ENCODE measurements around the gene BPI.
A peak's percentile ranks its signal among the peaks of the same experiment; 100 is the strongest.
"Not testable (repeated sequence)": the region's sequence is repeated elsewhere in the genome, so short reads cannot be mapped to it uniquely, and the experiment has no call there.

Gene BPI

DNA sequence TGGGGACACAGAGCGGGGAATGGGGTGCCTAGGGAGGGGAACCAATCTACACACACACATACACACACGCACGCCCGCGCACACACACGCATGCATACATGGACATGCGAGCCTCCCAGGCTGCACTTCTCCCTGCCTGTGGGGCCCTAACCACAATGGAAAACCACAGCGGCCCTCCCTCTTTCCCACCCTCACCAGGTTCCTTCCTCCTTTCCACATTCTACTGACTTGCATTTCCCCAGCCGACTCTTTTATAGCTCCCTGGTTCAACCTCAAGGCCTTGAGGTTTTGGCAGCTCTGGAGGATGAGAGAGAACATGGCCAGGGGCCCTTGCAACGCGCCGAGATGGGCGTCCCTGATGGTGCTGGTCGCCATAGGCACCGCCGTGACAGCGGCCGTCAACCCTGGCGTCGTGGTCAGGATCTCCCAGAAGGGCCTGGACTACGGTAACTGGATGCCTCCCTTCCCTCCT lies at the start of gene BPI:
Gene BPI, plus strand, starts transcription at position 249 of the 472 bp plus-strand sequence. Its CDS starts 68 bp downstream, at position 317.
- no peak for DNase-seq

DNA sequence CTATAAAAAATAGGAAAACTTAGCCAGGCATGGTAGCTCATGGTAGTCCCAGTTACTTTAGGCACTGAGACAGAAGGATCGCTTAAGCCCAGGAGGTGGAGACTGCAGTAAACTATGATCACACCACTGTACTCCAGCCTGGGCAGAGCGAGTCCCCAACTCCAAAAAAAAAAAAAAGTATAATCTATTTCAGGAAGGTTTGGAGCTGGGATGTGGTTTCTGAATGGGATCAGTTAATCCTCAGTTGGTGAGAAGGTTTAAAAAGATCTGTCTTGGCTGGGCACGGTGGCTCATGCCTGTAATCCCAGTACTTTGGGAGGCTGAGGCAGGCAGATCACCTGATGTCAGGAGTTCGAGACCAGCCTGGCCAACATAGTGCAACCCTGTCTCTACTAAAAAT lies 49.3 kb upstream of the BPI start:
- not testable (repeated sequence) for DNase-seq

GRCh38 chr20:38255393-38255792 lies 48.6 kb upstream of the BPI start:
- no peak for DNase-seq

DNA sequence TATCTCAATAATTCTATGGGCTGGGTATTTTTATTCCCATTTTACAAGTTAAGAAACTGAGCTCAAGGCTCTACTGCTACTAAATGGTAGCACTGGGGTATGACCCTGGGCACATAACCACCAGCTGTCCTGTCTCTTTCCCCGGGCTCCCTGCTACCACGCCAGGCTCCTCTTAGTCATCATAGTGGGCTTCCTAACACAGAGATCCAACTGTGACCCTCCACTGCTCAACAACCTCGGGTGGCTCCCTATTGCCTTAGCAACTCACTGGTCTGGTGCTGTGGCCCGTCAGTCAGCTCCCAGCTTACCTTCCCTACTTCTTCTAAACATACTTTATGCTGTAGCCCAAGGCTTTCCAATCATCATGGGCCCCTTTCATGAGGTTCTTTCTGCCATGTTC lies 47.9 kb upstream of the BPI start:
- DNase-seq = no peak

DNA sequence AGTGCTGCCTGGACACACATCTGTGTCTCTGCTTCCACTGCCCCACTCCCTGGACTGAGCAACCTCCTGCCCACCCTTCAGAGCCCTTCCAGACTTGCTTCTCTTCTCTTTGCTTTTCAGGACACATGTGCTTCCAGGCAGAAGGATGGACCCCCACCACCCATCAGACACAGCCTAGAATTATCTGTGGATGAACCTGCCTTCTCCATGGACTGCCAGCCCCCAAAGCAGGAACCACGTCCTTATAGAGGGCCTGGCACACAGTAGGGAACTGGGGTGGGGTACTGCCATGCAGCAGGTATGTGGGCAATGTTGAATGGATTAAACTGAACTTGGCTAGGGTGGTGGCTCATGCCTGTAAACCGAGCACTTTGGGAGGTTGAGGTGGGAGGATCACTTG lies 47.0 kb upstream of the BPI start:
- DNase-seq = no peak

DNA sequence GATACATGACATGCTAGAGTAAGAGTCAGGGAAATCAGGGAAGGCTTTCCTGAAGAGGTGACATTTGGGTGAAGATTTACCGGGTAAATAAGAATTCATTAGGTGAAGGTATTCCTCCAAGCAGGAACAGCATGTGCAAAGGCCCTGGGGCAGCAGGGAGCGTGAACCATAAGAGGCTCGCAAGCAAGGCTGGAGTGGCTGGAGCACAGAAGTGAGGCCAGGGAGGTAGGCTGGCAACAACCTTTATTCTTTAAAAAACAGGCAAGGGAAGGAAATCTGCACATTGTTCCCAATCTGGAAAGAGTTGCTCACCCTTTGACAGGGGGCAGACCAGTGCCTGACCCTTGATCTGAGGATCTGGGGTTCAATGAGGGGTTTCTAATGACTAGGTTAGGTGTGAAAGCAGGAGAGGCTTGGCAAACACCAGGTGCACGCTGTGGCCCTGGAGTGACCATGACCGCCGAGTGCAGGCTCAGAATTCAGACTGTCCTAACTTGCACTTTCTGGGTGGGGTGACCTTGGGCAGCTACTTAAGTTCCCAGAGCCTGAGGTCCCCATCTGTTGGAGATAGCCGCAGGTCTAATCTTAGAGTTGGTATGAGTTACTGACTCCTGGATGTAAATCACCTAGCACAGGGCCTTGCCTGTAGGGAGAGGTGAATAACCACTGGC lies 45.3 kb upstream of the BPI start:
- DNase-seq = no peak

- no peak for DNase-seq
Observed at GRCh38 chr20:38260025-38260377, 44.0 kb upstream of the BPI start.

GRCh38 chr20:38260378-38261053 lies 43.4 kb upstream of the BPI start, which contains the start of gene KIAA1755:
Gene KIAA1755 (minus strand): TSS chr20:38260735. CDS start chr20:38260500, 235 bp downstream.
- peak; percentile 15 for DNase-seq

GRCh38 chr20:38261054-38261390 lies 42.9 kb upstream of the BPI start:
- no peak for DNase-seq

DNA sequence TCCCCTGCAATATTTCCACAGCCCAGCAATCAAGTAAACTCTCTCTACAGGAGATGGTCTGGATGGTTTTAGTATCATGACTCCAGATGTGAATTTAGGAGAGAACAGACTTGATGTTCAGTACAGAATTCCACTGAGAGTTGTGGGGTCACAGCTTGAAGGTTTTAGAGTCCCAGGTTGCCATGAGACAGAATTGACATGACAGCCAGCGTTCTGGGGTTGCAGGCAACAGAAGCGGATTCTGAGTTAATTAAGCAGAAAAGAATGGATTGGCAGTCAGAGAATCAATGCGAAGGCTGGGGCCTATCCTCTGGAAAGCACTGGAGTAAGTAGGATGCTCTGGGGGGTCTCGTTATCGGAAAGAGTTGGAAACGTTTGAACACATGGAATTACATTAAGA lies 41.0 kb upstream of the BPI start:
- DNase-seq = no peak

GRCh38 chr20:38266426-38266825 lies 37.5 kb upstream of the BPI start:
- no peak for DNase-seq

- no peak for DNase-seq
Observed at GRCh38 chr20:38267296-38267695, 36.7 kb upstream of the BPI start.

GRCh38 chr20:38267901-38268514 lies 35.9 kb upstream of the BPI start:
- no peak for DNase-seq

- DNase-seq = no peak
Observed at GRCh38 chr20:38269040-38269439, 34.9 kb upstream of the BPI start.

GRCh38 chr20:38269715-38270114 lies 34.2 kb upstream of the BPI start:
- DNase-seq = no peak

DNA sequence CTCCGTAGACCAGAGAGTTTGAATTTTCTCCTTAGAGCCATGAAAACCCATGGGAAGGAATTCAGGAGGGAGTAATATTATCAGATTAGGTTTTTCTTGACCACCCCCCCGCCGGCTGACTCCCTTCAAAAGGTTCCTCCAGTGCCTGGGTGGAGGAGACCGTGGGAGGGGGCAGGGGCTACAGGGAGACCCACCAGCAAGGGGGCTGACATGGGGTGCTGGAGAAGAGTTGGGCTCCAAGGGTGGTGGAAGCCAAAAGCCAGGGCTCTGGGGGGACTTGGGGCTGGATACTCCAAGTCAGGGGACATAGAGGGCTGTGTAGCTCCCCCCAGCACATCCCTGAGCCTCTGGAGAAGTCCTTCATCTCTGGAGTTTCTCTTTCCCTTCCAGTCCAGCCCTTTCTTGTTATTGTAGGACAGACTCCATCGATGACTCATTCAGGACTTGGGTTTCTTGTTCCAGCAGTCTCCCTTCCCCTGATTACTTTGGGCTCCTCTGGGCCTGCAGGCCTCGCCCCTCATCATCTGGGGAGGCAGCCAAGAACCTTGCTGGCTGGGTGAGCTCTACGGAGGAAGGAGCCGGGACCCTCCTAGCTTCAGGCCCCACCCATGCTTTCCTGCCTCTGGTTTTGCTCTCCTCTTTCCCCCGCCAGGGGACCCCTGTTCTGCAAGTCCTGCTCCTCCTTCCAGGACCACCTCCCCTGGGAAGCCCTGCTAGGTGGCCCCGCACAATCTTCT lies 32.9 kb upstream of the BPI start:
- no peak for DNase-seq

- DNase-seq = no peak
Observed at GRCh38 chr20:38271608-38272120, 32.3 kb upstream of the BPI start.

GRCh38 chr20:38272398-38272797 lies 31.6 kb upstream of the BPI start:
- DNase-seq = no peak

DNA sequence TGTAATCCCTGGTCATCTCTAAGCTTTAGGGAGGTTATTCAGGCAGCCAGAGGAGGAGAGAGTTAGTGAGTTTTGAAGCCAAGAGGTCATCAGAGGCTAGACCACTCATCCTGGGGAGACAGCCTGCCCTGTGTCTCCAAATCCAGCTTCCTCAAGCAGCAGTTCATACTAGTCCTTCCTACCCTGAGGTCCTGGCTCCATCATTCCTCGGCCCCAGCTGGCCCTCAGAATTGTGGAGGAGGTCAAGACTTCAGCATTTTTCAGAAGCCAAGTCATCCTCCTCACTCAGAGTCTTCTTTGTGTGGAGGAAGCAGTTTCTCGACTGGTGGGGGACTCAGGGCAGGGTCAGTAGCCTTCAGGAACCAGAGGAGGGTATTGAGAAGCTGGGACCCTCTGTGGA lies 31.0 kb upstream of the BPI start:
- DNase-seq = no peak

GRCh38 chr20:38275815-38276550 lies 28.0 kb upstream of the BPI start:
- DNase-seq = no peak

DNA sequence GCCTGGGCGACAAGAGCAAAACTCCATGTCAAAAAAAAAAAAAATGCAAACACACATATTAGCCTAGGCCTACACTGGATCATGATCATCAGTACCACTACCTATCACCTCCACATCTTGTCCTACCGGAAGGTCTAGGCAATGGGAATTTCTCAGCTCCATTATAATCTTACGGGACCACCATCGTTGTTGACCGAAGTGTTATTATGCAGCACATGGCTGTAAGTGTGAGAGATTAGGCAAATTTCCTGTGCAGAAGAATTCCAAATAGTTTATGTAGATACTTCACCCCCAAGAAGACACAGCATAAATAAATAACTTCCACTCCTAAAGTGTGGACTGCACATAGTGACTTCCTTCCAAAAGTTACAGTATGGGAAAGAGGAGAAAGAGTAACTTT lies 26.7 kb upstream of the BPI start:
- DNase-seq = no peak

DNA sequence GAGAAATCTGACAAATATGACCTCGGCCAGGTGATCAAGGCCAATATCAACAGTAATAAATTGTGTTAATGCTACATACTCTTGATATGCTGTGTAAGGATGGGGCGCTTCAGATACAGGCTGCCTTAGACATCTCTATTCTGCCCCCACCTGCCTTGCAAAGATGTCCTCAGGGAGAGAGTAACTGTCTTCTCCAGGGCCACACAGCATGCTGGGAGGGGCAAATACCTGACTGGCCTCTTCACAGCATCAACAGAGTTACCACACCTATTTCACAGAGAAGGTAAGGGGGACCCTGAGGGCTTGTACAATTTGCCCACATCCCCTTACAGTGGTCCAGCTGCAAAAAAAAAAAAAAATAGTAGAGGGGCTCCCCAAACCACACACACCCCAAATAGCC lies 26.3 kb upstream of the BPI start:
- peak; percentile 32 for DNase-seq

- peak; percentile 80 for DNase-seq
Observed at GRCh38 chr20:38278131-38278530, 25.8 kb upstream of the BPI start.

Data from NCI-H69 (cell line).